Camera-type eye (tissue), 1 donor: ENCODE measurements around the gene B4GALNT2. TPM values are rescaled to one million over a fixed set of nuclear protein-coding genes. Genes with fewer than 3 reads are reported as not detected.

Source experiments
- total RNA-seq: library from RNA; depleted of rRNA; stranded (reverse); fragments of >200 nt; gene quantifications from one replicate; pipeline ENCODE4 v1.2.3, GENCODE V29; 2014

The B4GALNT2 gene, protein sequence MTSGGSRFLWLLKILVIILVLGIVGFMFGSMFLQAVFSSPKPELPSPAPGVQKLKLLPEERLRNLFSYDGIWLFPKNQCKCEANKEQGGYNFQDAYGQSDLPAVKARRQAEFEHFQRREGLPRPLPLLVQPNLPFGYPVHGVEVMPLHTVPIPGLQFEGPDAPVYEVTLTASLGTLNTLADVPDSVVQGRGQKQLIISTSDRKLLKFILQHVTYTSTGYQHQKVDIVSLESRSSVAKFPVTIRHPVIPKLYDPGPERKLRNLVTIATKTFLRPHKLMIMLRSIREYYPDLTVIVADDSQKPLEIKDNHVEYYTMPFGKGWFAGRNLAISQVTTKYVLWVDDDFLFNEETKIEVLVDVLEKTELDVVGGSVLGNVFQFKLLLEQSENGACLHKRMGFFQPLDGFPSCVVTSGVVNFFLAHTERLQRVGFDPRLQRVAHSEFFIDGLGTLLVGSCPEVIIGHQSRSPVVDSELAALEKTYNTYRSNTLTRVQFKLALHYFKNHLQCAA
- not detected for total RNA-seq

DNA sequence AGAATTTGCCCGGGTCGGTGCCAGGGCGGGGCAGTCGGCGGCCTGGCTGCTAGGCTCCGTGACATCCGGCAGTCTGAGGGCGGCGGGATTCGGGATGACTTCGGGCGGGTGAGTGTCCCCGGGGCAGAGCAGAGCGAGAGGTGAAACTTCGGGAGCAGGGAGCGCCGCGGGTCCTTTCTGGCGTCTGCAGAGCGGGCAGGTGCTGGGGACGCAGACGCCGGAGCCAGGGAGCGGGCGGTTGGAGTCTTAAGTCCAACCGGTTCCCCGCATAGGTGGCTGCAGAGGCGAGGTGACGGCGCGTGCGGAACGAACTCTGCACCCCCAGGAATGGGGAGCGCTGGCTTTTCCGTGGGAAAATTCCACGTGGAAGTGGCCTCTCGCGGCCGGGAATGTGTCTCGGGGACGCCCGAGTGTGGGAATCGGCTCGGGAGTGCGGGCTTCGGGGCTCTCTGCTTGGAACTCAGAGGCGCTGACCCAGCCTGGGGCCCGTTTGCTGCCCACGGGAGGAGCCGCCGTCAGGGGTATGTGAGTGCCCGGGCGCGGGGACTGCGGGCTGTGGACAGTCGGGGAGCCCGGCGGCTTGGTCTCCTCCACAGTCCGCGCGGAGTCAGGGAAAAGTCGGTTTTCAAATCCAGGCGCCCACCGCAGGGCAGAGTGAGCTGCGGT, at the start of gene B4GALNT2:
Gene B4GALNT2 (plus strand): TSS at position 71 of the 666 bp plus-strand sequence. CDS start 24 bp downstream, at position 95.

GRCh38 chr17:49210158-49211029, 77.8 kb downstream of the B4GALNT2 start, which contains the start of the genes ABI3 and GNGT2:
Gene ABI3, plus strand, starts transcription at chr17:49210707. Its CDS starts 18 bp downstream, at chr17:49210725.
Gene GNGT2, minus strand, starts transcription at chr17:49210574. Its CDS starts 3,152 bp downstream, at chr17:49207422.

Other genes with a start within 250 kb of the B4GALNT2 start
- gene ATP5MC1, start 240.0 kb upstream of the B4GALNT2 start, total RNA-seq, result 33.5 TPM
- 57.8 TPM for gene UBE2Z, start 224.4 kb upstream of the B4GALNT2 start, total RNA-seq
- gene SNF8, start 187.9 kb upstream of the B4GALNT2 start, total RNA-seq, result 64.2 TPM
- gene GIP, start 164.2 kb upstream of the B4GALNT2 start, total RNA-seq, result not detected
- gene IGF2BP1, start 135.4 kb upstream of the B4GALNT2 start, total RNA-seq, result 12.0 TPM
- 134 TPM for gene GNGT2, start 77.8 kb downstream of the B4GALNT2 start, total RNA-seq
- gene ABI3, start 77.9 kb downstream of the B4GALNT2 start, total RNA-seq, result 3.1 TPM
- gene PHOSPHO1, start 98.0 kb downstream of the B4GALNT2 start, total RNA-seq, result 6.4 TPM
- 52.2 TPM for gene ZNF652, start 229.5 kb downstream of the B4GALNT2 start, total RNA-seq